NCI-H526 (cell line): ENCODE results near the gene PGAM5.
A peak's percentile ranks its signal among the peaks of the same experiment; 100 is the strongest.
"Not testable (repeated sequence)": the region's sequence is repeated elsewhere in the genome, so short reads cannot be mapped to it uniquely, and the experiment has no call there.

Source experiments
- DNase-seq, 2 experiments: peaks; one replicate each; lab custom pipeline; 2025; lab: John Stamatoyannopoulos, UW

The PGAM5 gene

GRCh38 chr12:132689227-132689626 is 21.4 kb upstream of the PGAM5 start:
- DNase-seq: no peak

- no peak for DNase-seq
These were observed 20.5 kb upstream of the PGAM5 start for GRCh38 chr12:132690112-132690511.

- DNase-seq: not testable (repeated sequence)
These were observed 18.6 kb upstream of the PGAM5 start for GRCh38 chr12:132692030-132692429.

GRCh38 chr12:132694888-132695287 is 15.8 kb upstream of the PGAM5 start:
- DNase-seq: not testable (repeated sequence)

- no peak for DNase-seq
These were observed 15.2 kb upstream of the PGAM5 start for GRCh38 chr12:132695431-132695830.

GRCh38 chr12:132698341-132698740 is 12.3 kb upstream of the PGAM5 start:
- no peak for DNase-seq

GRCh38 chr12:132700212-132700822 is 10.3 kb upstream of the PGAM5 start:
- DNase-seq: no peak

GRCh38 chr12:132702640-132703039 is 8.0 kb upstream of the PGAM5 start:
- DNase-seq: no peak

- DNase-seq: no peak
These were observed 7.0 kb upstream of the PGAM5 start for GRCh38 chr12:132703641-132704040.

GRCh38 chr12:132707241-132707640 is 3.4 kb upstream of the PGAM5 start:
- no peak for DNase-seq

- DNase-seq: no peak
These were observed 2.5 kb upstream of the PGAM5 start for GRCh38 chr12:132708150-132708549.

GRCh38 chr12:132710043-132710404 is 618 bp upstream of the PGAM5 start:
- DNase-seq: peak in 1 of 2 experiments; percentile 47

- DNase-seq: peak in 1 of 2 experiments; percentile 47
These were observed 620 bp downstream of the PGAM5 start for GRCh38 chr12:132711080-132711843.

GRCh38 chr12:132713123-132713522 is 2.5 kb downstream of the PGAM5 start:
- no peak for DNase-seq

- no peak for DNase-seq
These were observed 5.2 kb downstream of the PGAM5 start for GRCh38 chr12:132715874-132716273.

- no peak for DNase-seq
These were observed 5.7 kb downstream of the PGAM5 start for GRCh38 chr12:132716356-132716755.

- no peak for DNase-seq
These were observed 6.4 kb downstream of the PGAM5 start for GRCh38 chr12:132717011-132717410.

- peak in 1 of 2 experiments; percentile 35 for DNase-seq
These were observed 7.1 kb downstream of the PGAM5 start for GRCh38 chr12:132717531-132718387.

GRCh38 chr12:132718644-132719043 is 8.0 kb downstream of the PGAM5 start:
- DNase-seq: no peak

GRCh38 chr12:132719141-132719953 is 8.7 kb downstream of the PGAM5 start:
- DNase-seq: peak; percentile 58 to 70

- no peak for DNase-seq
These were observed 9.3 kb downstream of the PGAM5 start for GRCh38 chr12:132719954-132720324.
